Keratinocyte (primary cell): ENCODE data around the gene ACMSD. TPM values are rescaled to one million over a fixed set of nuclear protein-coding genes. Genes with fewer than 3 reads are reported as not detected.

Source experiments
- DNase-seq: peaks from one replicate; pipeline ENCODE4 v3.0.0-alpha.2; 2011; ENCODE audit warnings: low read depth, missing footprints, low spot score
- FAIRE-seq: peaks from 2 replicates; lab custom pipeline; 2011; peaks lifted over from hg19 to GRCh38; lab: Jason Lieb, UNC
- H2AFZ ChIP-seq: 2 replicates; pipeline ENCODE4 v1.6.0; 2012; ENCODE audit warnings: low read length, control low read depth, inconsistent platforms; ENCODE audit not compliant: control insufficient read depth
- H3K27ac ChIP-seq: 2 replicates; pipeline ENCODE4 v1.5.1; 2011; ENCODE audit warnings: low read length; ENCODE audit not compliant: control insufficient read depth, insufficient read depth
- H3K27me3 ChIP-seq: 3 replicates; pipeline ENCODE4 v1.6.0; 2011; ENCODE audit warnings: low read length; ENCODE audit not compliant: control insufficient read depth, insufficient read depth; ENCODE audit errors: extremely low read depth
- H3K36me3 ChIP-seq, 2 experiments: 2 replicates in 1 of 2; 3 replicates in 1 of 2; pipeline ENCODE4 v1.5.1; 2011; ENCODE audit warnings: low read length in 2 of 2, mild to moderate bottlenecking in 1 of 2; ENCODE audit not compliant: control insufficient read depth in 2 of 2, insufficient read depth in 2 of 2; ENCODE audit errors: extremely low read depth in 1 of 2
- H3K4me1 ChIP-seq: 3 replicates; pipeline ENCODE4 v1.5.1; 2011; ENCODE audit warnings: low read length; ENCODE audit not compliant: control insufficient read depth, insufficient read depth; ENCODE audit errors: extremely low read depth
- H3K4me2 ChIP-seq: 3 replicates; pipeline ENCODE4 v1.6.0; 2011; ENCODE audit warnings: low read depth, low read length; ENCODE audit not compliant: control insufficient read depth, insufficient read depth; ENCODE audit errors: extremely low read depth
- H3K4me3 ChIP-seq, 3 experiments: fragments of 200-600 bp in 1 of 3; sonication (generic) in 1 of 3; 2 replicates in 2 of 3; 3 replicates in 1 of 3; pipeline ENCODE4 v1.5.1; 2011 to 2016; ENCODE audit warnings: low read length in 3 of 3, mild to moderate bottlenecking in 3 of 3, control low read depth in 2 of 3, inconsistent platforms in 1 of 3, low read depth in 1 of 3, mixed read lengths in 1 of 3, mixed run types in 1 of 3, moderate library complexity in 1 of 3; ENCODE audit not compliant: control insufficient read depth in 2 of 3, insufficient read depth in 2 of 3; ENCODE audit errors: extremely low read depth in 1 of 3
- H3K79me2 ChIP-seq: 2 replicates; pipeline ENCODE4 v1.6.0; 2012; ENCODE audit warnings: low read length; ENCODE audit not compliant: control insufficient read depth, insufficient read depth
- H3K9ac ChIP-seq: 3 replicates; pipeline ENCODE4 v1.6.0; 2011; ENCODE audit warnings: low read length; ENCODE audit not compliant: control insufficient read depth, insufficient read depth; ENCODE audit errors: extremely low read depth
- H3K9me1 ChIP-seq: 3 replicates; pipeline ENCODE4 v1.6.0; 2011; ENCODE audit warnings: low read length; ENCODE audit not compliant: control insufficient read depth, insufficient read depth; ENCODE audit errors: extremely low read depth
- H3K9me3 ChIP-seq: 2 replicates; pipeline ENCODE4 v1.5.1; 2012; ENCODE audit warnings: low read depth, low read length; ENCODE audit not compliant: control insufficient read depth
- H4K20me1 ChIP-seq: 3 replicates; pipeline ENCODE4 v1.6.0; 2011; ENCODE audit warnings: low read length; ENCODE audit not compliant: control insufficient read depth, insufficient read depth; ENCODE audit errors: extremely low read depth
- CTCF ChIP-seq, 3 experiments: IDR thresholded peaks in 1 of 3; conservative IDR thresholded peaks in 1 of 3; optimal IDR thresholded peaks in 1 of 3; 2 replicates in 2 of 3; 3 replicates in 1 of 3; pipeline versions ENCODE3 to v1.5.1; 2011; ENCODE audit warnings: low read length in 3 of 3, mild to moderate bottlenecking in 3 of 3, moderate library complexity in 2 of 3, control low read depth in 1 of 3, inconsistent platforms in 1 of 3; ENCODE audit not compliant: insufficient read depth in 2 of 3; ENCODE audit errors: extremely low read depth in 1 of 3
- EZH2 ChIP-seq: IDR thresholded peaks from one replicate; pipeline ENCODE4 v1.6.1; 2012; ENCODE audit warnings: inconsistent platforms, mild to moderate bottlenecking, low read length, moderate library complexity
- dilution Hi-C: fragments of 300-500 bp; cut with MboI; formaldehyde crosslinking; loops from one replicate; pipeline ENCODE4 v1.7.0; 2020; ENCODE audit warnings: low sequenced_read_pairs; ENCODE audit not compliant: extremely low pct_ligation_motif_present
- polyA plus RNA-seq, 5 experiments: library from polyadenylated mRNA; depleted of rRNA in 3 of 5; stranded (reverse) in 3 of 5; stranded (forward) in 1 of 5; unstranded in 1 of 5; fragments of >200 nt; gene quantifications; 1 replicate in 1 of 5; 2 replicates in 3 of 5; 3 replicates in 1 of 5; pipeline versions ENCODE4 v1.2.1 to v1.2.3, GENCODE V29; 2011 to 2012; ENCODE audit warnings: missing spikeins in 2 of 5, low read depth in 1 of 5, low replicate concordance in 1 of 5

Gene ACMSD
- polyA plus RNA-seq, 1 donor (not counting 4 experiments of a cell fraction or from before 2014, with no cell fraction given): not detected

GRCh38 chr2:134883552-134884293 lies 45.3 kb downstream of the ACMSD start:
- H3K27ac ChIP-seq: no peak overlapping the region
- no peaks in the 10 kb centered on the region for H3K36me3 ChIP-seq
- TF ChIP-seq EZH2: no peak
- no peak for TF ChIP-seq CTCF (optimal IDR thresholded peaks at IDR 0.05 in 1 of 3, IDR thresholded peaks at IDR 0.05 in 1 of 3, conservative IDR thresholded peaks at IDR 0.05 in 1 of 3; ENCODE audit: extremely low read depth in 1 of 3, insufficient read depth in 2 of 3, low read length in 3 of 3)
- FAIRE-seq (no peak), DNase-seq (no peak)
- H3K4me3 ChIP-seq: no peak overlapping the region
- H3K79me2 ChIP-seq: no peaks in the 10 kb centered on the region
- no peak overlapping the region for H2AFZ ChIP-seq
- no peaks in the 10 kb centered on the region for H3K9me1 ChIP-seq
- no peaks in the 10 kb centered on the region for H4K20me1 ChIP-seq
- H3K4me1 ChIP-seq: no peaks in the 10 kb centered on the region
- no peak overlapping the region for H3K4me2 ChIP-seq
- H3K27me3 ChIP-seq: no peaks in the 10 kb centered on the region
- H3K9ac ChIP-seq: no peak overlapping the region
- dilution Hi-C loops: no loop called here
- no peaks in the 10 kb centered on the region for H3K9me3 ChIP-seq

DNA sequence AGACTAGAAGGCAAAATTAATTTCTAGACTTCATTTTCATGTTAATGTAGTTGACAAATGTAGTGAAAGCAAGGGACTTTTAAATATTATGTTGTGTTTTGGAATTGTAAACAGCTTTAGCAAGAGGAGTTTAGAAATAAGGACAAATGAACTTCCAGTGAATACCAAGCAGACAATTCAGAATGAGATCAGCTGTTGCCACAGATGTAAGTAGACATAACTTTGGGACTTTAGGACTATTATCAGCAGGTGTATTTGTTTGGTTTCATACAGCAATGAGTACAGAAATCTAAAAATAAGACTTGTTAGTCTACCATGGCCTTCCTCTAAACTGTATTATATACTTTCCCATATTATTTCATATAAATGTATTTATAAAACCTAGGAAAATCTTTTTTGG lies 46.0 kb downstream of the ACMSD start:
- Histone ChIP-seq H3K4me1 (no peaks in the 10 kb centered on the region), H3K4me2 (no peak overlapping the region), H3K36me3 (no peaks in the 10 kb centered on the region), H3K27ac (no peak overlapping the region), H3K9me3 (no peaks in the 10 kb centered on the region), H3K27me3 (no peaks in the 10 kb centered on the region), H3K79me2 (no peaks in the 10 kb centered on the region), H3K4me3 (no peak overlapping the region), H2AFZ (no peak overlapping the region), H3K9ac (no peak overlapping the region), H4K20me1 (no peaks in the 10 kb centered on the region), H3K9me1 (no peaks in the 10 kb centered on the region)
- DNase-seq (no peak), FAIRE-seq (no peak)
- TF ChIP-seq EZH2 (no peak), CTCF (optimal IDR thresholded peaks at IDR 0.05 in 1 of 3, IDR thresholded peaks at IDR 0.05 in 1 of 3, conservative IDR thresholded peaks at IDR 0.05 in 1 of 3; ENCODE audit: extremely low read depth in 1 of 3, insufficient read depth in 2 of 3, low read length in 3 of 3) (no peak)
- dilution Hi-C loops: no loop called here
